H1 (cell line): ENCODE data around the gene SPDYC. TPM values are rescaled to one million over a fixed set of nuclear protein-coding genes. Genes with fewer than 3 reads are reported as not detected.
A peak's percentile ranks its signal among the peaks of the same experiment; 100 is the strongest.

Source experiments
- CTCF ChIA-PET: fragments of 300-600 bp; sonication (Branson Sonifier 250); formaldehyde crosslinking; loops from one replicate; lab custom pipeline; 2021; ENCODE audit not compliant: partially characterized antibody; lab: Charles Lee
- POLR2A ChIA-PET: fragments of 300-600 bp; sonication (Branson Sonifier 250); formaldehyde crosslinking; loops from one replicate; lab custom pipeline; 2021; ENCODE audit warnings: inconsistent platforms; ENCODE audit not compliant: partially characterized antibody; lab: Charles Lee
- DNase-seq, 2 experiments: peaks; one replicate each; pipeline versions ENCODE4 v3.0.0 to v3.0.0-alpha.2; 2010 to 2022; ENCODE audit warnings: low spot score in 2 of 2, low read depth in 1 of 2, mixed read lengths in 1 of 2
- FAIRE-seq: peaks from 2 replicates; lab custom pipeline; 2011; peaks lifted over from hg19 to GRCh38; lab: Jason Lieb, UNC
- H2AFZ ChIP-seq: 2 replicates; pipeline ENCODE4 v1.8.1; 2012; ENCODE audit warnings: low read length, inconsistent platforms
- H2AK5ac ChIP-seq: 2 replicates; pipeline ENCODE4 v1.6.1; 2013; ENCODE audit warnings: low read depth, low read length
- H2BK120ac ChIP-seq: replicated peaks from 2 replicates; pipeline ENCODE3; 2013; ENCODE audit warnings: low read depth, low read length, inconsistent platforms
- H2BK12ac ChIP-seq: 2 replicates; pipeline ENCODE4 v1.6.1; 2013; ENCODE audit warnings: low read depth, low read length
- H2BK15ac ChIP-seq: 2 replicates; pipeline ENCODE4 v1.6.1; 2013; ENCODE audit warnings: low read length
- H2BK20ac ChIP-seq: 2 replicates; pipeline ENCODE4 v1.6.1; 2013; ENCODE audit warnings: low read length
- H2BK5ac ChIP-seq: 2 replicates; pipeline ENCODE4 v1.6.1; 2013; ENCODE audit warnings: low read depth, low read length
- H3K14ac ChIP-seq: 2 replicates; pipeline ENCODE4 v1.6.1; 2013; ENCODE audit warnings: inconsistent platforms; ENCODE audit not compliant: insufficient read length
- H3K18ac ChIP-seq: 2 replicates; pipeline ENCODE4 v1.6.1; 2013; ENCODE audit warnings: low read length; ENCODE audit errors: extremely low read depth
- H3K23ac ChIP-seq: 2 replicates; pipeline ENCODE4 v1.6.1; 2013; ENCODE audit warnings: inconsistent platforms; ENCODE audit not compliant: insufficient read length
- H3K23me2 ChIP-seq: 2 replicates; pipeline ENCODE4 v1.6.1; 2013; ENCODE audit warnings: low read depth, low read length
- H3K27ac ChIP-seq: 2 replicates; pipeline ENCODE4 v1.6.1; 2011; ENCODE audit warnings: low read depth, low read length, inconsistent platforms
- H3K27me3 ChIP-seq, 4 experiments: replicated peaks in 1 of 4; 1 replicate in 1 of 4; 2 replicates in 3 of 4; pipeline versions ENCODE4 v1.6.1 to v1.8.1; 2011 to 2013; ENCODE audit warnings: low read length in 3 of 4, mild to moderate bottlenecking in 3 of 4, inconsistent platforms in 2 of 4, mixed read lengths in 2 of 4, moderate library complexity in 1 of 4; ENCODE audit not compliant: control insufficient read depth in 3 of 4, insufficient read depth in 3 of 4; ENCODE audit errors: extremely low read depth in 1 of 4
- H3K36me3 ChIP-seq, 4 experiments: 2 replicates each; pipeline versions ENCODE4 v1.6.1 to v1.8.1; 2011 to 2013; ENCODE audit warnings: mild to moderate bottlenecking in 4 of 4, low read length in 3 of 4, moderate library complexity in 2 of 4, control low read depth in 1 of 4, inconsistent platforms in 1 of 4; ENCODE audit not compliant: insufficient read depth in 4 of 4, control insufficient read depth in 2 of 4
- H3K4ac ChIP-seq: replicated peaks from 2 replicates; pipeline ENCODE3; 2013; ENCODE audit warnings: low read length, low read depth, mixed read lengths, inconsistent platforms; ENCODE audit not compliant: insufficient read length
- H3K4me1 ChIP-seq, 4 experiments: replicated peaks in 1 of 4; 1 replicate in 1 of 4; 2 replicates in 3 of 4; pipeline versions ENCODE4 v1.6.1 to v1.8.1; 2011 to 2013; ENCODE audit warnings: low read length in 3 of 4, inconsistent platforms in 2 of 4, mixed read lengths in 1 of 4; ENCODE audit not compliant: insufficient read depth in 4 of 4, control insufficient read depth in 3 of 4
- H3K4me2 ChIP-seq, 2 experiments: 2 replicates each; pipeline versions ENCODE4 v1.6.1 to v1.8.1; 2011 to 2013; ENCODE audit warnings: low read depth in 2 of 2, low read length in 2 of 2, control low read depth in 1 of 2, inconsistent platforms in 1 of 2, mild to moderate bottlenecking in 1 of 2; ENCODE audit not compliant: insufficient read depth in 1 of 2
- H3K4me3 ChIP-seq, 4 experiments: fragments of 200-600, 300-600 bp in 1 of 4; sonication (generic), shearing (Covaris generic), sonication (Bioruptor Twin) in 1 of 4; 2 replicates each; pipeline versions ENCODE4 v1.5.1 to v1.8.1; 2011 to 2016; ENCODE audit warnings: low read length in 4 of 4, low read depth in 3 of 4, control low read depth in 2 of 4, inconsistent platforms in 2 of 4, mild to moderate bottlenecking in 2 of 4, mixed read lengths in 1 of 4, moderate library complexity in 1 of 4; ENCODE audit not compliant: insufficient read depth in 2 of 4; ENCODE audit errors: extremely low read depth in 1 of 4
- H3K56ac ChIP-seq: replicated peaks from 2 replicates; pipeline ENCODE3; 2013; ENCODE audit warnings: low read depth, mild to moderate bottlenecking, mixed read lengths, low read length, inconsistent platforms; ENCODE audit not compliant: insufficient read length
- H3K79me1 ChIP-seq: 2 replicates; pipeline ENCODE4 v1.6.1; 2013; ENCODE audit warnings: low read depth, low read length, control low read depth
- H3K79me2 ChIP-seq, 2 experiments: 2 replicates each; pipeline versions ENCODE4 v1.6.1 to v1.8.1; 2012 to 2013; ENCODE audit warnings: low read length in 2 of 2, mild to moderate bottlenecking in 2 of 2, inconsistent platforms in 1 of 2; ENCODE audit not compliant: insufficient read depth in 2 of 2, control insufficient read depth in 1 of 2
- H3K9ac ChIP-seq, 4 experiments: replicated peaks in 1 of 4; 1 replicate in 1 of 4; 2 replicates in 3 of 4; pipeline versions ENCODE4 v1.6.1 to v1.8.1; 2011 to 2013; ENCODE audit warnings: low read depth in 3 of 4, low read length in 3 of 4, control low read depth in 2 of 4, mild to moderate bottlenecking in 2 of 4, moderate library complexity in 2 of 4, inconsistent platforms in 1 of 4; ENCODE audit errors: extremely low read depth in 1 of 4
- H3K9me3 ChIP-seq, 2 experiments: 2 replicates each; pipeline versions ENCODE4 v1.6.1 to v1.8.1; 2012 to 2013; ENCODE audit warnings: mild to moderate bottlenecking in 2 of 2, moderate library complexity in 2 of 2, control low read depth in 1 of 2, inconsistent platforms in 1 of 2, low read depth in 1 of 2, low read length in 1 of 2, mixed read lengths in 1 of 2; ENCODE audit not compliant: insufficient read depth in 2 of 2
- H4K20me1 ChIP-seq, 2 experiments: replicated peaks in 1 of 2; 2 replicates each; pipeline versions ENCODE3 to v1.8.1; 2011 to 2013; ENCODE audit warnings: inconsistent platforms in 2 of 2, low read length in 2 of 2, mild to moderate bottlenecking in 1 of 2; ENCODE audit not compliant: insufficient read depth in 2 of 2, control insufficient read depth in 1 of 2
- H4K5ac ChIP-seq: 2 replicates; pipeline ENCODE4 v1.6.1; 2013; ENCODE audit warnings: low read length, low read depth, mixed read lengths, inconsistent platforms; ENCODE audit not compliant: insufficient read length
- H4K8ac ChIP-seq: 2 replicates; pipeline ENCODE4 v1.8.0; 2013; ENCODE audit warnings: mild to moderate bottlenecking, moderate library complexity, low read length, inconsistent platforms; ENCODE audit not compliant: insufficient read depth; ENCODE audit errors: extremely low read depth
- H4K91ac ChIP-seq: replicated peaks from 2 replicates; pipeline ENCODE3; 2013; ENCODE audit warnings: low read length, mixed read lengths, inconsistent platforms; ENCODE audit not compliant: insufficient read length
- BCL11A ChIP-seq, 2 experiments: IDR thresholded peaks; one replicate each; pipeline ENCODE4 v1.6.1; 2011; ENCODE audit warnings: low read depth in 2 of 2, low read length in 2 of 2, mild to moderate bottlenecking in 2 of 2
- TBP ChIP-seq: IDR thresholded peaks from 2 replicates; pipeline ENCODE4 v1.6.1; 2011; ENCODE audit warnings: low read depth, low read length, improper control_type of control experiment
- WGBS, 2 experiments: shearing (Covaris generic) in 1 of 2; methylation state at CpG; one replicate each; pipeline versions ENCODE4 v1.1.6 to v1.1.7; 2013 to 2015; ENCODE audit warnings: low lambda C conversion rate in 2 of 2, mixed read lengths in 2 of 2, inconsistent platforms in 1 of 2, low coverage in 1 of 2, missing lambda C conversion rate in 1 of 2; ENCODE audit not compliant: insufficient replicate concordance in 2 of 2, insufficient coverage in 1 of 2, insufficient read length in 1 of 2; ENCODE audit errors: extremely low coverage in 1 of 2, missing lambda C conversion rate in 1 of 2; 5-methylcytosine and 5-hydroxymethylcytosine counted together
- long read RNA-seq, 2 experiments: library from RNA in 1 of 2; library from capped mRNA in 1 of 2; stranded (forward); transcript quantifications; one replicate each; pipeline ENCODE4 v2.0.0, GENCODE V29; 2021; ENCODE audit warnings: inconsistent platforms in 1 of 2
- polyA minus RNA-seq, 3 experiments: library from RNA; depleted of rRNA, polyadenylated mRNA; stranded (reverse); fragments of >200 nt; gene quantifications; 1 replicate in 2 of 3; 2 replicates in 1 of 3; pipeline ENCODE4 v1.2.3, GENCODE V29; 2011
- polyA plus RNA-seq, 7 experiments: library from polyadenylated mRNA; depleted of rRNA in 3 of 7; stranded (reverse) in 5 of 7; unstranded in 2 of 7; fragments of >200 nt in 5 of 7; fragments of 200-250 nt in 2 of 7; gene quantifications; 1 replicate in 5 of 7; 2 replicates in 1 of 7; 4 replicates in 1 of 7; pipeline versions ENCODE4 v1.2.1 to v1.2.3, GENCODE V29; 2011 to 2013; ENCODE audit warnings: missing spikeins in 2 of 7, mixed read lengths in 2 of 7
- total RNA-seq: library from RNA; stranded (reverse); fragmentation: NEBNext Ultra II Directional; extraction: Animal tissue kit (Norgen Biotek cat#: 25700); gene quantifications from 2 replicates; pipeline ENCODE4 v1.2.1, GENCODE V29; 2021

Gene SPDYC
- total RNA-seq (not detected in 2 replicates), polyA plus RNA-seq (2011; rRNA removed) (0.15 and 0.31 TPM in 2 replicates), polyA minus RNA-seq (2011; rRNA and poly(A)+ RNA removed) (not detected in 2 replicates)
- 0.16 TPM for polyA plus RNA-seq (2011; cell fraction: cytosol; rRNA removed)
- polyA plus RNA-seq (2011; cell fraction: nucleus; rRNA removed) = 0.16 TPM
- 0.29 TPM in 1 of 4 replicates, not detected in the others for polyA plus RNA-seq (2012, experiment 1 of 2)
- polyA plus RNA-seq (2012, experiment 2 of 2) = not detected
- polyA plus RNA-seq (2013, experiment 1 of 2) = 0.10 TPM
- 0.17 TPM for polyA plus RNA-seq (2013, experiment 2 of 2)
- not detected for polyA minus RNA-seq (2011; cell fraction: cytosol; rRNA and poly(A)+ RNA removed)
- not detected for polyA minus RNA-seq (2011; cell fraction: nucleus; rRNA and poly(A)+ RNA removed)
- long read RNA-seq, experiment 1, partial matches to known transcripts = 1 of 1 reads
- long read RNA-seq, experiment 1, other reads (novel, unspliced or antisense) = 0 of 1 reads
- long read RNA-seq, experiment 2 = 0 reads

- TF ChIP-seq TBP (peak; percentile 84), BCL11A (IDR thresholded peaks at IDR 0.05; ENCODE audit: low read depth in 2 of 2, low read length in 2 of 2) (no peak)
- Histone ChIP-seq H3K23me2 (no peaks in the 10 kb centered on the region; the same call in 1 of the 2 replicates), H4K8ac (0 out of 2 replicates have a peak within 1 kb of the TSS, but pooled peaks have one; percentile 17), H3K14ac (no peak within 1 kb of the TSS), H2BK5ac (no peak within 1 kb of the TSS), H4K20me1 (no peaks in the 10 kb centered on the region), H3K79me1 (no peaks in the 10 kb centered on the region), H2BK20ac (no peak within 1 kb of the TSS), H3K4ac (no peak within 1 kb of the TSS), H3K4me2 (no peak within 1 kb of the TSS), H4K91ac (no peak within 1 kb of the TSS), H3K4me1 (peaks cover 0 to 6% (median 1%) of the 10 kb centered on the region in 4 experiments; a peak in 2 of 7 replicates), H2AFZ (peak within 1 kb of the TSS; percentile 72; the same call in 1 of the 2 replicates), H2BK15ac (peak within 1 kb of the TSS; percentile 81; the same call in 1 of the 2 replicates), H3K79me2 (no peaks in the 10 kb centered on the region), H2BK120ac (no peak within 1 kb of the TSS), H4K5ac (no peak within 1 kb of the TSS), H3K56ac (no peak within 1 kb of the TSS), H3K27ac (no peak within 1 kb of the TSS), H3K18ac (no peak within 1 kb of the TSS), H3K9ac (no peak within 1 kb of the TSS; a peak in 1 of 7 replicates), H3K9me3 (no peaks in the 10 kb centered on the region), H3K23ac (no peak within 1 kb of the TSS), H2BK12ac (peak within 1 kb of the TSS; percentile 18; the same call in 1 of the 2 replicates), H3K36me3 (no peaks in the 10 kb centered on the region), H3K4me3 (no peak within 1 kb of the TSS), H2AK5ac (no peak within 1 kb of the TSS), H3K27me3 (no peaks in the 10 kb centered on the region)
- POLR2A ChIA-PET = interaction anchor here (0.6 to 2.1 kb wide), 8 partner anchors 11 to 432 kb away, joined by 3 to 24 read pairs (median 4); partner anchors contain the start of genes CAPN1, FAU, MRPL49 and SYVN1
- CTCF ChIA-PET = interaction anchor here (1.0 to 1.3 kb wide), 3 partner anchors 10 to 79 kb away, joined by 3 read pairs; no protein-coding TSS in a partner anchor
- 94% methylated on average over 21 of the region's 21 CpGs; no CpG with 5 or more reads in 1 of the 2 experiments for WGBS, 2 experiments
- FAIRE-seq (no peak), DNase-seq (peak in 1 of 2 experiments; percentile 62)
These were observed at the start of gene SPDYC for GRCh38 chr11:65170058-65170534. Gene SPDYC (plus strand): TSS chr11:65170233. CDS start chr11:65171358, 1,125 bp downstream.
